ENCODE results near the gene RPL38.

DNA sequence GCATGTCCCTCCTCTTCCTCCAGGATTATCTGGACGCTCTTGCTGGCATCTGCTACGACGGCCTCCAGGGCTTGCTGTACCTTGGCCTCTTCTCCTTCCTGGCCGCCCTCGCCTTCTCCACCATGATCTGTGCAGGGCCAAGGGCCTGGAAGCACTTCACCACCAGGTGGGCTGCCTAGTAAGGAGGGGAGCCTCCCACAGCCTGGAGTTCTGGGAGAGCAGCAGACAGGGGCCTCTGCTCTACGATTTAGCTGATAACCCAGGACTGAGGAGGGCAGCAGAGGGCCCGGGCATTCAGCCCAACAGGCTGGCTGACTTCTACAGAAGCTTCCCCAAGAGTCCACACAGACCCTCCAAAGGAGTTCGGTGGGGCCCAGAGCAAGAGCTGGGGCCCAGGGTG lies 48.7 kb downstream of the RPL38 start:
- no peak for TF ChIP-seq POLR2A (IDR thresholded peaks at IDR 0.05)
- TF ChIP-seq, protein P1, sequence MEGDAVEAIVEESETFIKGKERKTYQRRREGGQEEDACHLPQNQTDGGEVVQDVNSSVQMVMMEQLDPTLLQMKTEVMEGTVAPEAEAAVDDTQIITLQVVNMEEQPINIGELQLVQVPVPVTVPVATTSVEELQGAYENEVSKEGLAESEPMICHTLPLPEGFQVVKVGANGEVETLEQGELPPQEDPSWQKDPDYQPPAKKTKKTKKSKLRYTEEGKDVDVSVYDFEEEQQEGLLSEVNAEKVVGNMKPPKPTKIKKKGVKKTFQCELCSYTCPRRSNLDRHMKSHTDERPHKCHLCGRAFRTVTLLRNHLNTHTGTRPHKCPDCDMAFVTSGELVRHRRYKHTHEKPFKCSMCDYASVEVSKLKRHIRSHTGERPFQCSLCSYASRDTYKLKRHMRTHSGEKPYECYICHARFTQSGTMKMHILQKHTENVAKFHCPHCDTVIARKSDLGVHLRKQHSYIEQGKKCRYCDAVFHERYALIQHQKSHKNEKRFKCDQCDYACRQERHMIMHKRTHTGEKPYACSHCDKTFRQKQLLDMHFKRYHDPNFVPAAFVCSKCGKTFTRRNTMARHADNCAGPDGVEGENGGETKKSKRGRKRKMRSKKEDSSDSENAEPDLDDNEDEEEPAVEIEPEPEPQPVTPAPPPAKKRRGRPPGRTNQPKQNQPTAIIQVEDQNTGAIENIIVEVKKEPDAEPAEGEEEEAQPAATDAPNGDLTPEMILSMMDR (IDR thresholded peaks at IDR 0.05): no peak

Measured in prostate gland (tissue), 2 donors.